Liver (tissue), 9 donors: Measurements from ENCODE around the gene LYPD5. TPM values are rescaled to one million over a fixed set of nuclear protein-coding genes. Genes with fewer than 3 reads are reported as not detected.

Experiments
- DNase-seq: peaks from one replicate; pipeline ENCODE4 v3.0.0-alpha.2; 2017; ENCODE audit warnings: low spot score
- H3K27ac ChIP-seq, 2 donors: one replicate each; pipeline ENCODE4 v1.7.0; 2013; ENCODE audit warnings: inconsistent platforms in 2 of 2, low read length in 2 of 2, control low read depth in 1 of 2, low read depth in 1 of 2, mild to moderate bottlenecking in 1 of 2
- H3K27me3 ChIP-seq, 4 donors: one replicate each; pipeline versions ENCODE4 v1.6.1 to v1.7.0; 2013; ENCODE audit warnings: low read length in 3 of 4, inconsistent platforms in 1 of 4, mild to moderate bottlenecking in 1 of 4, moderate library complexity in 1 of 4; ENCODE audit not compliant: control insufficient read depth in 4 of 4, insufficient read depth in 4 of 4
- H3K36me3 ChIP-seq, 4 donors: one replicate each; pipeline versions ENCODE4 v1.6.1 to v1.7.0; 2013; ENCODE audit warnings: low read length in 3 of 4, mild to moderate bottlenecking in 3 of 4, low read depth in 1 of 4, moderate library complexity in 1 of 4; ENCODE audit not compliant: control insufficient read depth in 4 of 4, insufficient read depth in 3 of 4
- H3K4me1 ChIP-seq, 4 donors: one replicate each; pipeline versions ENCODE4 v1.6.1 to v1.7.0; 2013; ENCODE audit warnings: low read length in 3 of 4, mild to moderate bottlenecking in 3 of 4, moderate library complexity in 1 of 4; ENCODE audit not compliant: control insufficient read depth in 4 of 4, insufficient read depth in 4 of 4
- H3K4me3 ChIP-seq, 3 donors: one replicate each; pipeline versions ENCODE4 v1.6.1 to v1.7.0; 2013; ENCODE audit warnings: low read length in 3 of 3, control low read depth in 1 of 3, low read depth in 1 of 3, mild to moderate bottlenecking in 1 of 3
- H3K9ac ChIP-seq, 2 donors: one replicate each; pipeline ENCODE4 v1.7.0; 2013; ENCODE audit warnings: low read length in 2 of 2, mild to moderate bottlenecking in 2 of 2, moderate library complexity in 2 of 2, control low read depth in 1 of 2, low read depth in 1 of 2
- H3K9me3 ChIP-seq, 4 donors: one replicate each; pipeline versions ENCODE4 v1.6.1 to v1.7.0; 2013; ENCODE audit warnings: low read length in 3 of 4; ENCODE audit not compliant: control insufficient read depth in 4 of 4
- EGR1 ChIP-seq, 2 donors: IDR thresholded peaks; 2 replicates each; pipeline ENCODE4 v1.6.1; 2016 to 2018; ENCODE audit warnings: antibody characterized with exemption in 2 of 2, low read depth in 2 of 2
- FOXA1 ChIP-seq: IDR thresholded peaks from 2 replicates; pipeline ENCODE4 v1.6.1; 2016; ENCODE audit warnings: antibody characterized with exemption
- FOXA2 ChIP-seq: IDR thresholded peaks from 2 replicates; pipeline ENCODE4 v1.6.1; 2016; ENCODE audit warnings: antibody characterized with exemption
- GABPA ChIP-seq, 2 donors: IDR thresholded peaks in 1 of 2; conservative IDR thresholded peaks in 1 of 2; 2 replicates each; pipeline ENCODE4 v1.6.1; 2016; ENCODE audit warnings: antibody characterized with exemption in 2 of 2, mild to moderate bottlenecking in 1 of 2, moderate library complexity in 1 of 2
- HNF4A ChIP-seq, 2 donors: conservative IDR thresholded peaks; 2 replicates each; pipeline ENCODE4 v1.6.1; 2016; ENCODE audit warnings: antibody characterized with exemption in 2 of 2, mild to moderate bottlenecking in 2 of 2
- HNF4G ChIP-seq: IDR thresholded peaks from 2 replicates; pipeline ENCODE4 v1.6.1; 2016; ENCODE audit warnings: antibody characterized with exemption
- JUND ChIP-seq, 2 donors: IDR thresholded peaks; 2 replicates each; pipeline ENCODE4 v1.6.1; 2016; ENCODE audit warnings: antibody characterized with exemption in 2 of 2
- NR2F2 ChIP-seq: IDR thresholded peaks from 2 replicates; pipeline ENCODE4 v1.6.1; 2016; ENCODE audit warnings: antibody characterized with exemption
- RAD21 ChIP-seq, 2 donors: IDR thresholded peaks; 2 replicates each; pipeline ENCODE4 v1.6.1; 2016; ENCODE audit warnings: antibody characterized with exemption in 2 of 2, mild to moderate bottlenecking in 2 of 2
- RXRA ChIP-seq, 2 donors: IDR thresholded peaks; 2 replicates each; pipeline ENCODE4 v1.6.1; 2017 to 2018; ENCODE audit warnings: antibody characterized with exemption in 2 of 2, mild to moderate bottlenecking in 1 of 2
- SP1 ChIP-seq: IDR thresholded peaks from 2 replicates; pipeline ENCODE4 v1.6.1; 2018; ENCODE audit warnings: antibody characterized with exemption, mild to moderate bottlenecking
- TAF1 ChIP-seq: conservative IDR thresholded peaks from 2 replicates; pipeline ENCODE4 v1.6.1; 2016; ENCODE audit warnings: antibody characterized with exemption, mild to moderate bottlenecking
- YY1 ChIP-seq: IDR thresholded peaks from 2 replicates; pipeline ENCODE4 v1.6.1; 2016; ENCODE audit warnings: antibody characterized with exemption, mild to moderate bottlenecking
- WGBS: extraction: QIAGEN DNeasy Blood & Tissue Kit; methylation state at CpG from one replicate; pipeline ENCODE4 v1.1.7; 2013; 5-methylcytosine and 5-hydroxymethylcytosine counted together
- polyA plus RNA-seq, 2 donors: library from polyadenylated mRNA; stranded (reverse) in 1 of 2; unstranded in 1 of 2; fragments of 200-250 nt in 1 of 2; fragments of >200 nt in 1 of 2; fragmentation: Nextera tagmentation in 1 of 2; extraction: Ambion mirVana in 1 of 2; gene quantifications; one replicate each; pipeline versions ENCODE4 v1.2.1 to v1.2.3, GENCODE V29; 2013 to 2015
- total RNA-seq, 2 donors: library from RNA; depleted of rRNA; stranded (reverse); fragments of >200 nt; gene quantifications; one replicate each; pipeline ENCODE4 v1.2.3, GENCODE V29; 2014
- TF ChIP-seq, protein P1 (sequence below): IDR thresholded peaks from 2 replicates; pipeline ENCODE4 v1.6.1; 2016; ENCODE audit warnings: antibody characterized with exemption, mild to moderate bottlenecking
- TF ChIP-seq, protein P2 (sequence below): IDR thresholded peaks from 2 replicates; pipeline ENCODE4 v1.6.1; 2016; ENCODE audit warnings: antibody characterized with exemption
- TF ChIP-seq, protein P3 (sequence below): IDR thresholded peaks from 2 replicates; pipeline ENCODE4 v1.6.1; 2016; ENCODE audit warnings: antibody characterized with exemption
- TF ChIP-seq, protein P4 (sequence below): IDR thresholded peaks from 2 replicates; pipeline ENCODE4 v1.6.1; 2016; ENCODE audit warnings: antibody characterized with exemption
- TF ChIP-seq, protein P5 (sequence below): fragments of 150-350 bp; IDR thresholded peaks from 2 replicates; pipeline ENCODE4 v1.5.1; 2017; ENCODE audit warnings: improper control_type of control experiment, low read depth, low read length; ENCODE audit not compliant: missing input control
- donor health status: healthy.
- donor health status: healthy.
- donor health status: healthy.
- donor health status: healthy.
- donor health status: healthy.

Gene LYPD5
- total and polyA plus RNA-seq, 4 donors: 0.08 to 0.14 (median 0.13) TPM; not detected in 1

DNA sequence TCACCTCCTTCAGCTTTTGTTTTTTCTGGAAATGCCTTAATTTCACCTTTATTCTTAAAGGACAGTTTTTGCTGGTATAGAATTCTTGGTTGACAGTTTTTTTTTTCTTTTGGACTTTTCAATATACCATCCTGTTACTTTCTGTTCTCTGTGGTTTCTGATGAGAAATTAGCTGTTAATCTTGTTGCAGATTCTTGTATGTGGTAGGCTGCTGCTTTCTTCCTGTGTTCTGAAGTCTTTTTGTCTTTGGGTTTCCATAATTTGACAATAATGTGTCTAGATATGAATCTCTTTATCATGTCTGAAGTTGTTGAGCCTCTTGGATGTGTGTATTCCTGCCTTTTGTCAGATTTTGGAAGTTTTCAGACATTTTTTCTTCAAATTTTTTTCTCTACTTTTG lies 36.9 kb upstream of the LYPD5 start:
- DNase-seq: no peak
- no peaks in the 10 kb centered on the region for H3K27me3 ChIP-seq

DNA sequence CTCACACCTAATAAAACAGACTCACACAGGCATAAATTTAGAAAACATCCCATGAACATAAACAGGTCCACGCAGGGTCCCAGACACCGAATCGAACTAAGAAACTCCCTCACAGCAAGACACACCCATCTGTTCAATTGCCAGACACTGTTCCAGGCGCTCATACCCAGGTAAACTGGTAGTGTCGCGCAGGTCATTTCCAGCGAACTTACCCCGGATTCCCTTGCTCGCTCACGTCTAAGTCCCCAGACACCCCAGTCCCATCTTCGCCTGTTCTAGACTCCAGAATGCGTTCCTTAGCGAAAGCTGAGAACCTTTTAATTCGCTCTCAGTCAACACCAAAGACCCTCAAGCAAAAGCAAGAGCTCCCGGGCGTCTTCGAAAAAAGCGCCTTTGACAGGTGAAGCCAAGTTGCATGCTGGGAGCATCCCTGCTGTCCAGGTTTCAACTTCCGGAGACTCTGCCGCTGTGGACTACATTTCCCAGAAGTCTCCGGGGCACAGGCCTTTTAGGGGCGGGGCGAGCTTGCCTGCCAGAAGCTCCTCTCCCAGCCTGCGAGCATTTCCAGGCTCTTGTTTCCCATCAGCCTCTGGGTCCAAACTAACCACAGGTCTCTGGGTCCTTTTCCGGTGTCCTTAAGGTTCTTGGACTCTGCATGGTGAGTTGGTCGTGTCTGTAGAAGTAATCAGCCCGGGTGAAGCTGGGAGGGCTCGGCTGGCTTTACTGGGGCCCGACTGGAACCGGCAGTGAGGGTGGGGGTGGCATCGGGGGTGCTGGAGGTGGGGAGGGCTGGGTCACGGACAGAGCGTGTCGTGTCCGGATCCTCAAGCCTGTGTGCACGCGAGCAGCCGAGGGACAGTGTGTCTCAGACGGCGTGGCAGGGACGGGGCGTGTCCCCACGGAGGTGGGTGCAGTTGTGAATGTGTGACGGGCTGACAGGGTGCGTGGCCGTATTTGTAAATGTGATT lies 24.8 kb upstream of the LYPD5 start, which contains the start of gene ZNF283:
TSS of gene ZNF283 (plus strand) at position 535 of the 968 bp plus-strand sequence. CDS start 6,184 bp downstream, outside the sequence.
- Histone ChIP-seq H3K4me3 (peak within 1 kb of the TSS; percentile 67 to 92 (median 73)), H3K27ac (peak within 1 kb of the TSS in 1 of 2 donors; percentile 29), H3K36me3 (peaks cover 4 to 29% (median 22%) of the 10 kb centered on the region in 4 donors), H3K27me3 (peaks cover 0 to 3% (median 2%) of the 10 kb centered on the region in 4 donors), H3K9ac (no peak within 1 kb of the TSS), H3K9me3 (peaks cover 2 to 24% (median 8%) of the 10 kb centered on the region in 4 donors), H3K4me1 (peaks cover 3 to 9% (median 9%) of the 10 kb centered on the region in 4 donors)
- WGBS: 8% methylated on average over 46 of the region's 46 CpGs
- DNase-seq: peak; percentile 92
- no peak for TF ChIP-seq FOXA2
- peak in 1 of 2 donors; percentile 18 for TF ChIP-seq RAD21 (IDR thresholded peaks at IDR 0.05)
- TF ChIP-seq RXRA (IDR thresholded peaks at IDR 0.05): peak in 1 of 2 donors; percentile 48
- TF ChIP-seq, protein P1, sequence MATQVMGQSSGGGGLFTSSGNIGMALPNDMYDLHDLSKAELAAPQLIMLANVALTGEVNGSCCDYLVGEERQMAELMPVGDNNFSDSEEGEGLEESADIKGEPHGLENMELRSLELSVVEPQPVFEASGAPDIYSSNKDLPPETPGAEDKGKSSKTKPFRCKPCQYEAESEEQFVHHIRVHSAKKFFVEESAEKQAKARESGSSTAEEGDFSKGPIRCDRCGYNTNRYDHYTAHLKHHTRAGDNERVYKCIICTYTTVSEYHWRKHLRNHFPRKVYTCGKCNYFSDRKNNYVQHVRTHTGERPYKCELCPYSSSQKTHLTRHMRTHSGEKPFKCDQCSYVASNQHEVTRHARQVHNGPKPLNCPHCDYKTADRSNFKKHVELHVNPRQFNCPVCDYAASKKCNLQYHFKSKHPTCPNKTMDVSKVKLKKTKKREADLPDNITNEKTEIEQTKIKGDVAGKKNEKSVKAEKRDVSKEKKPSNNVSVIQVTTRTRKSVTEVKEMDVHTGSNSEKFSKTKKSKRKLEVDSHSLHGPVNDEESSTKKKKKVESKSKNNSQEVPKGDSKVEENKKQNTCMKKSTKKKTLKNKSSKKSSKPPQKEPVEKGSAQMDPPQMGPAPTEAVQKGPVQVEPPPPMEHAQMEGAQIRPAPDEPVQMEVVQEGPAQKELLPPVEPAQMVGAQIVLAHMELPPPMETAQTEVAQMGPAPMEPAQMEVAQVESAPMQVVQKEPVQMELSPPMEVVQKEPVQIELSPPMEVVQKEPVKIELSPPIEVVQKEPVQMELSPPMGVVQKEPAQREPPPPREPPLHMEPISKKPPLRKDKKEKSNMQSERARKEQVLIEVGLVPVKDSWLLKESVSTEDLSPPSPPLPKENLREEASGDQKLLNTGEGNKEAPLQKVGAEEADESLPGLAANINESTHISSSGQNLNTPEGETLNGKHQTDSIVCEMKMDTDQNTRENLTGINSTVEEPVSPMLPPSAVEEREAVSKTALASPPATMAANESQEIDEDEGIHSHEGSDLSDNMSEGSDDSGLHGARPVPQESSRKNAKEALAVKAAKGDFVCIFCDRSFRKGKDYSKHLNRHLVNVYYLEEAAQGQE: peak; percentile 16
- TF ChIP-seq TAF1: peak; percentile 78
- no peak for TF ChIP-seq JUND (IDR thresholded peaks at IDR 0.05)
- TF ChIP-seq GABPA (IDR thresholded peaks at IDR 0.05 in 1 of 2, conservative IDR thresholded peaks at IDR 0.05 in 1 of 2): peak; percentile 64 to 95
- TF ChIP-seq EGR1 (IDR thresholded peaks at IDR 0.05; ENCODE audit: low read depth in 2 of 2): peak in 1 of 2 donors; percentile 37
- peak; percentile 40 for TF ChIP-seq SP1
- TF ChIP-seq FOXA1: no peak
- TF ChIP-seq, protein P2, sequence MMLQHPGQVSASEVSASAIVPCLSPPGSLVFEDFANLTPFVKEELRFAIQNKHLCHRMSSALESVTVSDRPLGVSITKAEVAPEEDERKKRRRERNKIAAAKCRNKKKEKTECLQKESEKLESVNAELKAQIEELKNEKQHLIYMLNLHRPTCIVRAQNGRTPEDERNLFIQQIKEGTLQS: no peak
- TF ChIP-seq YY1: peak; percentile 80
- no peak for TF ChIP-seq HNF4G
- TF ChIP-seq, protein P3, sequence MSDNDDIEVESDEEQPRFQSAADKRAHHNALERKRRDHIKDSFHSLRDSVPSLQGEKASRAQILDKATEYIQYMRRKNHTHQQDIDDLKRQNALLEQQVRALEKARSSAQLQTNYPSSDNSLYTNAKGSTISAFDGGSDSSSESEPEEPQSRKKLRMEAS: peak; percentile 64
- TF ChIP-seq HNF4A (conservative IDR thresholded peaks at IDR 0.05): peak; percentile 43 to 45

More for the DNA sequence above, 36.9 kb upstream of the LYPD5 start:
- no peaks in the 10 kb centered on the region for H3K4me1 ChIP-seq
- H3K27ac ChIP-seq: no peak overlapping the region
- H3K9ac ChIP-seq: no peak overlapping the region
- peaks cover 15 to 84% (median 83%) of the 10 kb centered on the region in 4 donors for H3K36me3 ChIP-seq
- TF ChIP-seq EGR1 (IDR thresholded peaks at IDR 0.05; ENCODE audit: low read depth in 2 of 2): no peak
- TF ChIP-seq, protein P4, sequence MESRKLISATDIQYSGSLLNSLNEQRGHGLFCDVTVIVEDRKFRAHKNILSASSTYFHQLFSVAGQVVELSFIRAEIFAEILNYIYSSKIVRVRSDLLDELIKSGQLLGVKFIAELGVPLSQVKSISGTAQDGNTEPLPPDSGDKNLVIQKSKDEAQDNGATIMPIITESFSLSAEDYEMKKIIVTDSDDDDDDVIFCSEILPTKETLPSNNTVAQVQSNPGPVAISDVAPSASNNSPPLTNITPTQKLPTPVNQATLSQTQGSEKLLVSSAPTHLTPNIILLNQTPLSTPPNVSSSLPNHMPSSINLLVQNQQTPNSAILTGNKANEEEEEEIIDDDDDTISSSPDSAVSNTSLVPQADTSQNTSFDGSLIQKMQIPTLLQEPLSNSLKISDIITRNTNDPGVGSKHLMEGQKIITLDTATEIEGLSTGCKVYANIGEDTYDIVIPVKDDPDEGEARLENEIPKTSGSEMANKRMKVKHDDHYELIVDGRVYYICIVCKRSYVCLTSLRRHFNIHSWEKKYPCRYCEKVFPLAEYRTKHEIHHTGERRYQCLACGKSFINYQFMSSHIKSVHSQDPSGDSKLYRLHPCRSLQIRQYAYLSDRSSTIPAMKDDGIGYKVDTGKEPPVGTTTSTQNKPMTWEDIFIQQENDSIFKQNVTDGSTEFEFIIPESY: no peak
- TF ChIP-seq, protein P3: no peak
- TF ChIP-seq, protein P5, sequence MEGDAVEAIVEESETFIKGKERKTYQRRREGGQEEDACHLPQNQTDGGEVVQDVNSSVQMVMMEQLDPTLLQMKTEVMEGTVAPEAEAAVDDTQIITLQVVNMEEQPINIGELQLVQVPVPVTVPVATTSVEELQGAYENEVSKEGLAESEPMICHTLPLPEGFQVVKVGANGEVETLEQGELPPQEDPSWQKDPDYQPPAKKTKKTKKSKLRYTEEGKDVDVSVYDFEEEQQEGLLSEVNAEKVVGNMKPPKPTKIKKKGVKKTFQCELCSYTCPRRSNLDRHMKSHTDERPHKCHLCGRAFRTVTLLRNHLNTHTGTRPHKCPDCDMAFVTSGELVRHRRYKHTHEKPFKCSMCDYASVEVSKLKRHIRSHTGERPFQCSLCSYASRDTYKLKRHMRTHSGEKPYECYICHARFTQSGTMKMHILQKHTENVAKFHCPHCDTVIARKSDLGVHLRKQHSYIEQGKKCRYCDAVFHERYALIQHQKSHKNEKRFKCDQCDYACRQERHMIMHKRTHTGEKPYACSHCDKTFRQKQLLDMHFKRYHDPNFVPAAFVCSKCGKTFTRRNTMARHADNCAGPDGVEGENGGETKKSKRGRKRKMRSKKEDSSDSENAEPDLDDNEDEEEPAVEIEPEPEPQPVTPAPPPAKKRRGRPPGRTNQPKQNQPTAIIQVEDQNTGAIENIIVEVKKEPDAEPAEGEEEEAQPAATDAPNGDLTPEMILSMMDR: no peak
- TF ChIP-seq HNF4G: no peak
- TF ChIP-seq NR2F2: no peak
- TF ChIP-seq GABPA (IDR thresholded peaks at IDR 0.05 in 1 of 2, conservative IDR thresholded peaks at IDR 0.05 in 1 of 2): no peak
- TF ChIP-seq, protein P2: no peak
- TF ChIP-seq HNF4A (conservative IDR thresholded peaks at IDR 0.05): no peak
- TF ChIP-seq RXRA (IDR thresholded peaks at IDR 0.05): no peak
- H3K4me3 ChIP-seq: peak overlapping the region in 2 of 3 donors; percentile 42 to 72
- peaks cover 33 to 83% (median 60%) of the 10 kb centered on the region in 4 donors for H3K9me3 ChIP-seq
